Mammary epithelial cell (primary cell): ENCODE measurements around the gene BCAR1.

Experiments
- CTCF ChIP-seq, 2 donors: IDR thresholded peaks in 1 of 2; conservative IDR thresholded peaks in 1 of 2; 2 replicates each; pipeline ENCODE4 v1.5.1; 2011 to 2012; ENCODE audit warnings: inconsistent platforms in 2 of 2, low read length in 2 of 2, mild to moderate bottlenecking in 2 of 2, control low read depth in 1 of 2, low read depth in 1 of 2; ENCODE audit not compliant: insufficient read depth in 1 of 2; ENCODE audit errors: extremely low read depth in 1 of 2
- EZH2 ChIP-seq: IDR thresholded peaks from 2 replicates; pipeline ENCODE4 v1.6.1; 2012; ENCODE audit warnings: low read length, inconsistent platforms, borderline replicate concordance

GRCh38 chr16:75263963-75264445 is 12.6 kb upstream of the BCAR1 start:
- TF ChIP-seq CTCF (conservative IDR thresholded peaks at IDR 0.05 in 1 of 2, IDR thresholded peaks at IDR 0.05 in 1 of 2; ENCODE audit: extremely low read depth in 1 of 2, insufficient read depth in 1 of 2, low read depth in 1 of 2, low read length in 2 of 2) = no peak
- no peak for TF ChIP-seq EZH2
